K562 (cell line): ENCODE measurements around the gene ZNF541. TPM values are rescaled to one million over a fixed set of nuclear protein-coding genes. Genes with fewer than 3 reads are reported as not detected.

Source experiments
- BCL6 ChIP-seq: fragments of 250-450 bp; sonication (Bioruptor Pico); IDR thresholded peaks from 2 replicates; pipeline ENCODE4 v1.4.0; 2020
- C11orf30 ChIP-seq: fragments of 450-650 bp; IDR thresholded peaks from 2 replicates; pipeline ENCODE4 v1.6.1; 2016; ENCODE audit warnings: low read depth, mild to moderate bottlenecking
- CHD1 ChIP-seq: fragments of 200-600 bp; sonication (generic); IDR thresholded peaks from one replicate; pipeline ENCODE4 v1.6.1; 2012; ENCODE audit warnings: mild to moderate bottlenecking, moderate library complexity, low read length, inconsistent platforms
- FOXA3 ChIP-seq, 2 experiments: fragments of 450-650 bp in 1 of 2; sonication (generic) in 1 of 2; formaldehyde crosslinking; IDR thresholded peaks in 1 of 2; conservative IDR thresholded peaks in 1 of 2; 2 replicates each; pipeline versions ENCODE4 v1.4.0 to v1.8.0; 2020 to 2022; ENCODE audit warnings: mild to moderate bottlenecking in 2 of 2, missing genetic modification reagents in 1 of 2
- FOXK2 ChIP-seq, 2 experiments: fragments of 450-650 bp; IDR thresholded peaks in 1 of 2; conservative IDR thresholded peaks in 1 of 2; 2 replicates each; pipeline ENCODE4 v1.6.1; 2016; ENCODE audit warnings: low read depth in 2 of 2, mild to moderate bottlenecking in 1 of 2
- ILK ChIP-seq: fragments of 450-650 bp; IDR thresholded peaks from 2 replicates; pipeline ENCODE4 v1.6.1; 2016; ENCODE audit warnings: missing genetic modification characterization, low read depth, mild to moderate bottlenecking, missing compliant biosample characterization, moderate library complexity, borderline replicate concordance
- RAD51 ChIP-seq: fragments of 450-650 bp; IDR thresholded peaks from 2 replicates; pipeline ENCODE4 v1.7.1; 2016; ENCODE audit warnings: low read depth, mild to moderate bottlenecking, borderline replicate concordance
- RUNX1 ChIP-seq: sonication (generic); IDR thresholded peaks from 2 replicates; pipeline ENCODE4 v1.6.1; 2016; ENCODE audit warnings: antibody characterized with exemption, low read depth
- TBL1XR1 ChIP-seq, 2 experiments: IDR thresholded peaks; 2 replicates each; pipeline ENCODE4 v1.6.1; 2012; ENCODE audit warnings: improper control_type of control experiment in 2 of 2, low read length in 2 of 2, mild to moderate bottlenecking in 1 of 2
- ZNF778 ChIP-seq: fragments of 450-650 bp; formaldehyde crosslinking; IDR thresholded peaks from 2 replicates; pipeline ENCODE4 v1.4.0; 2020; ENCODE audit warnings: mild to moderate bottlenecking, moderate library complexity
- ZNF79 ChIP-seq: fragments of 250-450 bp; sonication (Bioruptor Pico); IDR thresholded peaks from 2 replicates; pipeline ENCODE4 v1.4.0; 2020; ENCODE audit warnings: low read depth, mild to moderate bottlenecking, moderate library complexity
- polyA plus RNA-seq, 8 experiments: library from polyadenylated mRNA; depleted of rRNA in 4 of 8; stranded (reverse) in 5 of 8; unstranded in 3 of 8; fragments of >200 nt; fragmentation: Nextera tagmentation in 2 of 8; fragmentation: Illumina TruSeq in 1 of 8; extraction: Ambion mirVana in 2 of 8; extraction: Trizol in 1 of 8; gene quantifications; 2 replicates each; pipeline versions ENCODE4 v1.2.1 to v1.2.3, GENCODE V29; 2011 to 2014; ENCODE audit warnings: inconsistent platforms in 1 of 8, missing spikeins in 1 of 8
- total RNA-seq, 7 experiments: library from RNA; depleted of rRNA in 6 of 7; stranded (reverse); fragments of >200 nt in 6 of 7; fragmentation: Illumina TruSeq in 2 of 7; extraction: Trizol in 2 of 7; gene quantifications; 2 replicates each; pipeline versions ENCODE4 v1.2.1 to v1.2.3, GENCODE V29; 2011 to 2021; ENCODE audit warnings: low replicate concordance in 1 of 7
- TF ChIP-seq, protein P1 (sequence below): sonication (generic); formaldehyde crosslinking; IDR thresholded peaks from 2 replicates; pipeline ENCODE4 v1.5.0; 2020; ENCODE audit warnings: missing genetic modification reagents
- TF ChIP-seq, protein P2 (sequence below): fragments of 250-450 bp; sonication (Bioruptor Pico); IDR thresholded peaks from 2 replicates; pipeline ENCODE4 v1.8.0; 2022; ENCODE audit warnings: inconsistent platforms, mild to moderate bottlenecking, moderate library complexity, borderline replicate concordance
- TF ChIP-seq, protein P3 (sequence below): fragments of 450-650 bp; formaldehyde crosslinking; IDR thresholded peaks from 2 replicates; pipeline ENCODE4 v1.4.0; 2020; ENCODE audit warnings: mild to moderate bottlenecking, mixed read lengths
- TF ChIP-seq, protein P4 (sequence below): IDR thresholded peaks from 3 replicates; pipeline ENCODE4 v1.6.1; 2011; ENCODE audit warnings: borderline replicate concordance, mild to moderate bottlenecking; ENCODE audit not compliant: insufficient read length, insufficient read depth
- TF ChIP-seq, protein P5 (sequence below), 2 experiments: fragments of 450-650 bp in 1 of 2; sonication (generic) in 1 of 2; formaldehyde crosslinking in 1 of 2; IDR thresholded peaks in 1 of 2; conservative IDR thresholded peaks in 1 of 2; 2 replicates each; pipeline versions ENCODE4 v1.6.1 to v1.8.1; 2016 to 2023; ENCODE audit warnings: mild to moderate bottlenecking in 2 of 2, moderate library complexity in 2 of 2, inconsistent platforms in 1 of 2, missing genetic modification reagents in 1 of 2
- TF ChIP-seq, protein P6 (sequence below): IDR thresholded peaks from 2 replicates; pipeline ENCODE4 v1.6.1; 2014; ENCODE audit warnings: antibody characterized with exemption

ZNF541 gene
- total and polyA plus RNA-seq, 9 of the 15 experiments (the other 6 are each of a cell fraction or from before 2014, with no cell fraction given): 0.04 to 0.11 (median 0.05) TPM; not detected in 1

DNA sequence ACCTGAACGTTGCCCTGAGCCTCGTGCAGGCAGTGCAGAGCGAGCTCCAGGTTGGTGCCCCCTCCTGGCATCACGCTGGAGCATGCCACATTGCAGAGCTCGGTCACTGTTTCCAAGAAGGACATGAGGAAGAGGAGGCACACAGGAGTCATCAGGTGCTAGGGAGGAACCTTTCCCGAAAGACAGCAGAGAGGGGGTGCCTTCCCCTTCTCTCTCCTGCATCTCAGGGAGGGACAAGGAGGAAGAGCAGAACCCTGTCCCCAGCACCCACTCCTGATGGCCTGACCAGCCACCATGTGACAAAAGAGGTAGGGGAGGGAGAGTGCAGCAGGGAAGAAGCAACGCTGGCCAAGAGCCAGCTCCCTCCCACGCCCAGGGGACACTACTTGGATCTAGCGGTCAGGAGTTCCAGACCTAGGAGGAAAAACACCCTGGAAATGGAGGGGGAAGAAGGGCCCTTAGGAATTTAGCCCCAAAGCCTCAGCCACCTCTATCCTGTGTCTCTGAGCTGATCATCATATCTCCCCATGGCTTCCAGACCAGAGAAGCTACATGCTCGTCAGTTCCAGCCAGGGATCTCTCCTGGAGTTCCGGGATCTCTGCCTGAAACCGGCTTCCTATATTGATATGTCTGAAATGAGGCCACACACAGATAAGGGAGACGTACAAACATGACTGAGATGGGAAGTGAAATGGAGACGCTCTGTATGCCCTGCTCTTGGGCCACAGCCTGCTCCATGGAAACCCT, 41.1 kb downstream of the ZNF541 start (continued):
- TF ChIP-seq RAD51 (peak; percentile 58), ZNF778 (no peak), CHD1 (no peak), RUNX1 (no peak), BCL6 (no peak), TBL1XR1 (IDR thresholded peaks at IDR 0.05; ENCODE audit: low read length in 2 of 2) (no peak), ILK (tag) (no peak), FOXA3 (CRISPR knock-in tag; conservative IDR thresholded peaks at IDR 0.05 in 1 of 2, IDR thresholded peaks at IDR 0.05 in 1 of 2) (no peak), ZNF79 (no peak), FOXK2 (conservative IDR thresholded peaks at IDR 0.05 in 1 of 2, IDR thresholded peaks at IDR 0.05 in 1 of 2; ENCODE audit: low read depth in 2 of 2) (no peak), C11orf30 (no peak)
- TF ChIP-seq, protein P1, sequence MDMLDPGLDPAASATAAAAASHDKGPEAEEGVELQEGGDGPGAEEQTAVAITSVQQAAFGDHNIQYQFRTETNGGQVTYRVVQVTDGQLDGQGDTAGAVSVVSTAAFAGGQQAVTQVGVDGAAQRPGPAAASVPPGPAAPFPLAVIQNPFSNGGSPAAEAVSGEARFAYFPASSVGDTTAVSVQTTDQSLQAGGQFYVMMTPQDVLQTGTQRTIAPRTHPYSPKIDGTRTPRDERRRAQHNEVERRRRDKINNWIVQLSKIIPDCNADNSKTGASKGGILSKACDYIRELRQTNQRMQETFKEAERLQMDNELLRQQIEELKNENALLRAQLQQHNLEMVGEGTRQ (CRISPR knock-in tag): peak; percentile 58
- TF ChIP-seq, protein P2, sequence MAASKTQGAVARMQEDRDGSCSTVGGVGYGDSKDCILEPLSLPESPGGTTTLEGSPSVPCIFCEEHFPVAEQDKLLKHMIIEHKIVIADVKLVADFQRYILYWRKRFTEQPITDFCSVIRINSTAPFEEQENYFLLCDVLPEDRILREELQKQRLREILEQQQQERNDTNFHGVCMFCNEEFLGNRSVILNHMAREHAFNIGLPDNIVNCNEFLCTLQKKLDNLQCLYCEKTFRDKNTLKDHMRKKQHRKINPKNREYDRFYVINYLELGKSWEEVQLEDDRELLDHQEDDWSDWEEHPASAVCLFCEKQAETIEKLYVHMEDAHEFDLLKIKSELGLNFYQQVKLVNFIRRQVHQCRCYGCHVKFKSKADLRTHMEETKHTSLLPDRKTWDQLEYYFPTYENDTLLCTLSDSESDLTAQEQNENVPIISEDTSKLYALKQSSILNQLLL (CRISPR knock-in tag): no peak
- TF ChIP-seq, protein P3, sequence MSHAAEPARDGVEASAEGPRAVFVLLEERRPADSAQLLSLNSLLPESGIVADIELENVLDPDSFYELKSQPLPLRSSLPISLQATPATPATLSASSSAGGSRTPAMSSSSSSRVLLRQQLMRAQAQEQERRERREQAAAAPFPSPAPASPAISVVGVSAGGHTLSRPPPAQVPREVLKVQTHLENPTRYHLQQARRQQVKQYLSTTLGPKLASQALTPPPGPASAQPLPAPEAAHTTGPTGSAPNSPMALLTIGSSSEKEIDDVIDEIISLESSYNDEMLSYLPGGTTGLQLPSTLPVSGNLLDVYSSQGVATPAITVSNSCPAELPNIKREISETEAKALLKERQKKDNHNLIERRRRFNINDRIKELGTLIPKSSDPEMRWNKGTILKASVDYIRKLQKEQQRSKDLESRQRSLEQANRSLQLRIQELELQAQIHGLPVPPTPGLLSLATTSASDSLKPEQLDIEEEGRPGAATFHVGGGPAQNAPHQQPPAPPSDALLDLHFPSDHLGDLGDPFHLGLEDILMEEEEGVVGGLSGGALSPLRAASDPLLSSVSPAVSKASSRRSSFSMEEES: no peak
- TF ChIP-seq, protein P4, sequence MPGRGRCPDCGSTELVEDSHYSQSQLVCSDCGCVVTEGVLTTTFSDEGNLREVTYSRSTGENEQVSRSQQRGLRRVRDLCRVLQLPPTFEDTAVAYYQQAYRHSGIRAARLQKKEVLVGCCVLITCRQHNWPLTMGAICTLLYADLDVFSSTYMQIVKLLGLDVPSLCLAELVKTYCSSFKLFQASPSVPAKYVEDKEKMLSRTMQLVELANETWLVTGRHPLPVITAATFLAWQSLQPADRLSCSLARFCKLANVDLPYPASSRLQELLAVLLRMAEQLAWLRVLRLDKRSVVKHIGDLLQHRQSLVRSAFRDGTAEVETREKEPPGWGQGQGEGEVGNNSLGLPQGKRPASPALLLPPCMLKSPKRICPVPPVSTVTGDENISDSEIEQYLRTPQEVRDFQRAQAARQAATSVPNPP: no peak
- TF ChIP-seq, protein P5, sequence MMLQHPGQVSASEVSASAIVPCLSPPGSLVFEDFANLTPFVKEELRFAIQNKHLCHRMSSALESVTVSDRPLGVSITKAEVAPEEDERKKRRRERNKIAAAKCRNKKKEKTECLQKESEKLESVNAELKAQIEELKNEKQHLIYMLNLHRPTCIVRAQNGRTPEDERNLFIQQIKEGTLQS (IDR thresholded peaks at IDR 0.05): no peak
- TF ChIP-seq, protein P5 (CRISPR knock-in tag; conservative IDR thresholded peaks at IDR 0.05): no peak
- TF ChIP-seq, protein P6, sequence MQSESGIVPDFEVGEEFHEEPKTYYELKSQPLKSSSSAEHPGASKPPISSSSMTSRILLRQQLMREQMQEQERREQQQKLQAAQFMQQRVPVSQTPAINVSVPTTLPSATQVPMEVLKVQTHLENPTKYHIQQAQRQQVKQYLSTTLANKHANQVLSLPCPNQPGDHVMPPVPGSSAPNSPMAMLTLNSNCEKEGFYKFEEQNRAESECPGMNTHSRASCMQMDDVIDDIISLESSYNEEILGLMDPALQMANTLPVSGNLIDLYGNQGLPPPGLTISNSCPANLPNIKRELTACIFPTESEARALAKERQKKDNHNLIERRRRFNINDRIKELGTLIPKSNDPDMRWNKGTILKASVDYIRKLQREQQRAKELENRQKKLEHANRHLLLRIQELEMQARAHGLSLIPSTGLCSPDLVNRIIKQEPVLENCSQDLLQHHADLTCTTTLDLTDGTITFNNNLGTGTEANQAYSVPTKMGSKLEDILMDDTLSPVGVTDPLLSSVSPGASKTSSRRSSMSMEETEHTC: 0 out of 2 replicates have a peak, but pooled peaks have one; percentile 41
